Transverse colon (tissue), 4 donors: ENCODE results near the gene SPATA19. TPM values are rescaled to one million over a fixed set of nuclear protein-coding genes. Genes with fewer than 3 reads are reported as not detected.

Source experiments
- DNase-seq: peaks from one replicate; pipeline ENCODE4 v3.0.0-alpha.2; 2019
- H3K27ac ChIP-seq, 4 donors: fragments of 200-600 bp; sonication (generic); 2 replicates each; pipeline ENCODE4 v1.5.1; 2016 to 2018; ENCODE audit warnings: inconsistent platforms in 4 of 4
- H3K27me3 ChIP-seq: fragments of 200-600 bp; sonication (generic); 2 replicates; pipeline ENCODE4 v1.5.1; 2017; ENCODE audit warnings: inconsistent platforms
- H3K36me3 ChIP-seq, 4 donors: fragments of 200-600 bp; sonication (generic); 2 replicates each; pipeline ENCODE4 v1.5.1; 2017 to 2019; ENCODE audit warnings: inconsistent platforms in 4 of 4
- H3K4me1 ChIP-seq, 4 donors: fragments of 200-600 bp; sonication (generic); 2 replicates each; pipeline ENCODE4 v1.5.1; 2017 to 2020; ENCODE audit warnings: inconsistent platforms in 4 of 4
- H3K4me3 ChIP-seq, 4 donors: fragments of 200-600 bp; sonication (generic); 1 replicate in 1 of 4; 2 replicates in 3 of 4; pipeline versions ENCODE4 v1.5.1 to v1.6.1; 2017 to 2019; ENCODE audit warnings: inconsistent platforms in 4 of 4
- H3K9me3 ChIP-seq, 2 donors: fragments of 200-600 bp; sonication (generic); 2 replicates each; pipeline ENCODE4 v1.5.1; 2017 to 2019; ENCODE audit warnings: inconsistent platforms in 2 of 2
- EP300 ChIP-seq: sonication (generic); formaldehyde crosslinking; IDR thresholded peaks from one replicate; pipeline ENCODE4 v1.6.1; 2017; ENCODE audit warnings: antibody characterized with exemption, low read depth
- POLR2A ChIP-seq: fragments of 450-650 bp; IDR thresholded peaks from one replicate; pipeline ENCODE4 v1.6.1; 2016; ENCODE audit warnings: antibody characterized with exemption, mild to moderate bottlenecking, moderate library complexity
- POLR2AphosphoS5 ChIP-seq, 3 donors: sonication (generic); formaldehyde crosslinking; IDR thresholded peaks; one replicate each; pipeline ENCODE4 v1.6.1; 2016; ENCODE audit warnings: antibody characterized with exemption in 3 of 3
- WGBS, 2 donors: methylation state at CpG; one replicate each; pipeline ENCODE4 v1.1.5; 2018; ENCODE audit warnings: low coverage in 1 of 2; 5-methylcytosine and 5-hydroxymethylcytosine counted together
- in situ Hi-C, 4 donors: fragments of 200-750 bp; cut with MboI; loops; one replicate each; pipeline versions ENCODE4 v1.15.0 to v1.15.1; 2017; ENCODE audit warnings: low sequenced_read_pairs in 3 of 4, low pct_ligation_motif_present in 1 of 4, low pct_unique_long_range_greater_than_20kb in 1 of 4
- intact Hi-C: fragments of 100-400 bp; cut with DNase I; formaldehyde crosslinking; loops from one replicate; pipeline ENCODE4 v1.15.1; 2023; ENCODE audit warnings: low total_unique reads
- total RNA-seq, 4 donors: library from RNA; depleted of rRNA; stranded (reverse); fragments of >200 nt; gene quantifications; one replicate each; pipeline ENCODE4 v1.1.0, GENCODE V29; 2016
- TF ChIP-seq, protein P1 (sequence below), 5 experiments: fragments of 200-600 bp in 3 of 5; fragments of 450-650 bp in 2 of 5; sonication (generic) in 3 of 5; IDR thresholded peaks; 1 replicate in 2 of 5; 2 replicates in 3 of 5; pipeline ENCODE4 v1.5.1; 2016 to 2017; ENCODE audit warnings: antibody characterized with exemption in 5 of 5, inconsistent platforms in 3 of 5, mild to moderate bottlenecking in 2 of 5, moderate library complexity in 1 of 5

SPATA19 gene
- total RNA-seq, 4 donors from 2014 or later, result not detected

DNA sequence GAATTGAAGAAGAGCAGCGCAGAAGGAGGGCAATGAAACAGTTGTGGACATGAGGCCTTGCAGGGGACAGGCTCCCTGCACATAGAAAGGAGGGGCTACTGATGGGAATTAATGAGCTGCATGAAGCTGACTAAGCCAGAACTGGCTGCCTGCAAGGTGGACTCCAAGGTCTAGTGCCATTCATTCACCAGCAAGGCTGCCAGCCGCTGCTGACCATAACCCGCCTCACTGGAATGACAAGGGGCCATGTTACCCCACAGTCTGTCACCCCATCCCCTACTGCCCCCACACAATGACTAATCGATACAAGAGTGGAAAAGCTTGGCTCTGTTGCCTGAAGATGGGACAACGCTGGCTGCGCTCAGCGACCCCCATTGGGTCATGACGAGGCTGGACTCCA lies 44.6 kb downstream of the SPATA19 start:
- no peak for TF ChIP-seq POLR2AphosphoS5 (IDR thresholded peaks at IDR 0.05)
- TF ChIP-seq, protein P1, sequence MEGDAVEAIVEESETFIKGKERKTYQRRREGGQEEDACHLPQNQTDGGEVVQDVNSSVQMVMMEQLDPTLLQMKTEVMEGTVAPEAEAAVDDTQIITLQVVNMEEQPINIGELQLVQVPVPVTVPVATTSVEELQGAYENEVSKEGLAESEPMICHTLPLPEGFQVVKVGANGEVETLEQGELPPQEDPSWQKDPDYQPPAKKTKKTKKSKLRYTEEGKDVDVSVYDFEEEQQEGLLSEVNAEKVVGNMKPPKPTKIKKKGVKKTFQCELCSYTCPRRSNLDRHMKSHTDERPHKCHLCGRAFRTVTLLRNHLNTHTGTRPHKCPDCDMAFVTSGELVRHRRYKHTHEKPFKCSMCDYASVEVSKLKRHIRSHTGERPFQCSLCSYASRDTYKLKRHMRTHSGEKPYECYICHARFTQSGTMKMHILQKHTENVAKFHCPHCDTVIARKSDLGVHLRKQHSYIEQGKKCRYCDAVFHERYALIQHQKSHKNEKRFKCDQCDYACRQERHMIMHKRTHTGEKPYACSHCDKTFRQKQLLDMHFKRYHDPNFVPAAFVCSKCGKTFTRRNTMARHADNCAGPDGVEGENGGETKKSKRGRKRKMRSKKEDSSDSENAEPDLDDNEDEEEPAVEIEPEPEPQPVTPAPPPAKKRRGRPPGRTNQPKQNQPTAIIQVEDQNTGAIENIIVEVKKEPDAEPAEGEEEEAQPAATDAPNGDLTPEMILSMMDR (IDR thresholded peaks at IDR 0.05), result no peak
- TF ChIP-seq EP300, result no peak
- TF ChIP-seq POLR2A, result no peak
- Histone ChIP-seq H3K27ac (no peak overlapping the region), H3K4me3 (no peak overlapping the region), H3K27me3 (no peaks in the 10 kb centered on the region), H3K36me3 (no peaks in the 10 kb centered on the region), H3K9me3 (no peaks in the 10 kb centered on the region), H3K4me1 (no peaks in the 10 kb centered on the region)
- WGBS, 2 donors, result 87 to 100% methylated on average over 1 to 8 of the region's 8 CpGs
- in situ Hi-C loops (loop anchor here in 1 of 4 donors (25.0 kb wide), 1 partner anchor 663 kb away; no protein-coding TSS in a partner anchor), intact Hi-C loops (no loop called here)
- no peak for DNase-seq

DNA sequence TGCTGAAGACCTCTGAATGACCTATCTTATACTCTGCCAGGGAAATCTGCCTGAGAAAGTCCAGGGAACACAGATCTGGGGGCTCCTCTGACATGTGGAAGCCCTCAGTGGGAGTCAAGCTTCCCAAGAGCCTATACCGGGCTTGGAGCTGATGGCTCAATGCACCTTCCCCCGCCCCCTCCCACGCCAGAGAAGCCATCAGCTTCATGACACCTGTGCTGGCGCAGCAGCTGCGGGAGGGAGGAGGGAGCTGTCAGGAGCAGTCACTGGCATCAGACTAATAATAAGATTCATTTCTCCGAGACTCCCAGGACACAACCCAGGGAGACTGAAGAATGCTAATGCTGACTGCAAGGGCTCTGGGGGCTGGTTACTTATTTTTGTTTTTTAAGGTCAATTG lies 47.8 kb downstream of the SPATA19 start:
- Histone ChIP-seq H3K36me3 (no peaks in the 10 kb centered on the region), H3K27ac (no peak overlapping the region), H3K4me1 (no peaks in the 10 kb centered on the region), H3K27me3 (no peaks in the 10 kb centered on the region), H3K4me3 (no peak overlapping the region), H3K9me3 (peaks cover 0 to 8% of the 10 kb centered on the region in 2 donors)
- no peak for TF ChIP-seq POLR2AphosphoS5 (IDR thresholded peaks at IDR 0.05)
- no peak for TF ChIP-seq EP300
- TF ChIP-seq POLR2A, result no peak
- TF ChIP-seq, protein P1 (IDR thresholded peaks at IDR 0.05), result no peak
- no peak for DNase-seq
- WGBS, 2 donors, result 47% methylated on average over 6 of the region's 6 CpGs; no CpG with 5 or more reads in 1 of the 2 donors
- intact Hi-C loops, result no loop called here
- in situ Hi-C loops, result no loop called here

DNA sequence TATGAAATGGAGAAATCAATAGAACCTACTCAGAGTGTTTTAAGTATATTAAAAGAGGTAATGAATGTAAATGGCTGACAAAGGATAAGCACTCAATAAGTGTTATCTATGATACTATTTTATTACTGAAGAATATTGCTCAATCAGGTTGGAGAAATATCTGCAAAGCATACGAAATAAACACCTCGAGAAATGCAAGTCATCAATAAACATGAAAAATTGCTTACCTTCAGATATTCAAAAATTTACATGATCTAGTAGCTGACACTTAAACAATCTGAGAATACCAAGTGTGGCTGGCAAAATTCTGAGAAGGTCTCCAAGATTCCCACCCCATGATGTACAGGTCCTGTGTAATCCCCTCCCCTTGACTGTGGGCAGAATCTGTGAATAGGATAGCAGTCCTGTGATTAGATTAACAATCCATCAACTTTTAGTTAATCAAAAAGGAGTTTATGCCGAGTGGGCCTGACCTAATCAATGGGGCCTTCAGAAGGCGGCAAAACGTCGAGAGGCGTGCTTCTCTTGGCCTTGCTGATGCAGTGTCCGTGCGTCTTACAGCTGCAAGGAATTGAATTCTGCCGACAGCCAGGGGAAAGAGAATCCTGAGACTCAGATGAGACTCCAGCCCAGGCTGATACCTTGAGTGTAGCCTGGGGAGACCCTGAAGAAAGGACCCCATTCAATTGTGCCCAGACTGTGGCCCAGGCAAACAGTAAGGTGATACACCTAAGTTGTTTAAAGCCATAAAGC lies 49.1 kb downstream of the SPATA19 start:
- WGBS, 2 donors, result 82 to 93% methylated on average over 7 to 10 of the region's 10 CpGs
- in situ Hi-C loops, result no loop called here
- DNase-seq, result no peak
- H3K36me3 ChIP-seq, result no peaks in the 10 kb centered on the region
- no peaks in the 10 kb centered on the region for H3K27me3 ChIP-seq
- no peak overlapping the region for H3K4me3 ChIP-seq
- TF ChIP-seq, protein P1 (IDR thresholded peaks at IDR 0.05), result no peak
- no peak for TF ChIP-seq EP300
- no peak for TF ChIP-seq POLR2A
- TF ChIP-seq POLR2AphosphoS5 (IDR thresholded peaks at IDR 0.05), result no peak
- intact Hi-C loops, result no loop called here
- peaks cover 0 to 8% of the 10 kb centered on the region in 2 donors for H3K9me3 ChIP-seq
- no peaks in the 10 kb centered on the region for H3K4me1 ChIP-seq
- no peak overlapping the region for H3K27ac ChIP-seq

DNA sequence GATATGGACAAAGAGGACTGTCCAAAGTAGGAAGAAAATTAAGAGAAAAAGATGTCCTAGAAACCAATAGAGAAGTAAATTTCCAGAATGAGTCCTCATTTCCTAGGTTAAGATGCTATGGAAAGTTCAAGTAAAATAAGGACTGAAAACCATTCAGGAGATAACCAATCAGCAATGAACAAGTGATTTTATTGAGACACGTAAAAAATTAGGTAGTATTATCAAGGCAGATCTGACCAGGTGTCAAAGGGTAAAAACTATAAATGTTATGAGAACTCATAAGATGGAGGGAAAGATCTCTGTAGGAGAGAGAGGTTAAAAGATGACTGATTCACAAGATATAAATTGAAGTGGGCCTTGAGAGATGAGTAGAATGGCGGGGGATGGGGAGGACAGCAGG lies 50.2 kb downstream of the SPATA19 start:
- intact Hi-C loops, result no loop called here
- WGBS, 2 donors, result 85 to 89% methylated on average over 2 of the region's 2 CpGs

More for the DNA sequence above, 50.2 kb downstream of the SPATA19 start:
- H3K27me3 ChIP-seq, result no peaks in the 10 kb centered on the region
- H3K4me3 ChIP-seq, result no peak overlapping the region
- H3K27ac ChIP-seq, result no peak overlapping the region
- peaks cover 0 to 8% of the 10 kb centered on the region in 2 donors for H3K9me3 ChIP-seq
- no peaks in the 10 kb centered on the region for H3K36me3 ChIP-seq
- no peaks in the 10 kb centered on the region for H3K4me1 ChIP-seq
- no peak for DNase-seq
- in situ Hi-C loops, result no loop called here
- no peak for TF ChIP-seq EP300
- TF ChIP-seq, protein P1 (IDR thresholded peaks at IDR 0.05), result no peak
- TF ChIP-seq POLR2AphosphoS5 (IDR thresholded peaks at IDR 0.05), result no peak
- no peak for TF ChIP-seq POLR2A
